ENCODE measurements around the gene TSC22D4.
"Not testable (repeated sequence)": the region's sequence is repeated elsewhere in the genome, so short reads cannot be mapped to it uniquely, and the experiment has no call there.

Gene TSC22D4

GRCh38 chr7:100441641-100442535 lies 37.1 kb downstream of the TSC22D4 start:
- no peak for DNase-seq

- not testable (repeated sequence) for DNase-seq
These were observed 39.8 kb downstream of the TSC22D4 start for GRCh38 chr7:100439244-100439643.

- DNase-seq: not testable (repeated sequence)
These were observed 40.3 kb downstream of the TSC22D4 start for GRCh38 chr7:100438731-100439130.

- no peak for DNase-seq
These were observed 40.8 kb downstream of the TSC22D4 start for GRCh38 chr7:100438172-100438571.

GRCh38 chr7:100437150-100438100 lies 41.6 kb downstream of the TSC22D4 start:
- no peak for DNase-seq

- DNase-seq: peak; percentile 36
These were observed 43.4 kb downstream of the TSC22D4 start for GRCh38 chr7:100435401-100436304.

GRCh38 chr7:100434297-100435144 lies 44.5 kb downstream of the TSC22D4 start:
- no peak for DNase-seq

- no peak for DNase-seq
These were observed 45.3 kb downstream of the TSC22D4 start for GRCh38 chr7:100433592-100434296.

GRCh38 chr7:100433276-100433591 lies 45.8 kb downstream of the TSC22D4 start:
- DNase-seq: no peak

GRCh38 chr7:100432621-100433275 lies 46.3 kb downstream of the TSC22D4 start:
- DNase-seq: no peak

GRCh38 chr7:100432053-100432452 lies 47.0 kb downstream of the TSC22D4 start:
- DNase-seq: no peak

- no peak for DNase-seq
These were observed 47.7 kb downstream of the TSC22D4 start for GRCh38 chr7:100431286-100431735.

- peak; percentile 22 for DNase-seq
These were observed 48.3 kb downstream of the TSC22D4 start for GRCh38 chr7:100430493-100431285.

- DNase-seq: peak; percentile 95
These were observed 49.1 kb downstream of the TSC22D4 start, which contains the start of gene MEPCE for GRCh38 chr7:100429637-100430492. Gene MEPCE, plus strand, starts transcription at chr7:100429831. Its CDS starts 188 bp downstream, at chr7:100430019.

- DNase-seq: peak; percentile 100
These were observed 49.9 kb downstream of the TSC22D4 start for GRCh38 chr7:100428967-100429636.

GRCh38 chr7:100428199-100428966 lies 50.6 kb downstream of the TSC22D4 start, which contains the start of gene ZCWPW1:
Gene ZCWPW1, minus strand, starts transcription at chr7:100428703. Its CDS starts 8,054 bp downstream, at chr7:100420649.
- DNase-seq: peak; percentile 94

- DNase-seq: no peak
These were observed 51.2 kb downstream of the TSC22D4 start for GRCh38 chr7:100427762-100428198.
